ENCODE measurements around the gene CABLES2. TPM values are rescaled to one million over a fixed set of nuclear protein-coding genes. Genes with fewer than 3 reads are reported as not detected.

Gene CABLES2
- total RNA-seq, 2 experiments from 2014 or later: 4.9 to 5.3 TPM

- no peak overlapping the region for H3K27ac Mint-ChIP-seq
- H3K27me3 Mint-ChIP-seq: peaks cover 12% of the 10 kb centered on the region
- no peak overlapping the region for H3K4me3 Mint-ChIP-seq
- H3K36me3 Mint-ChIP-seq: no peaks in the 10 kb centered on the region
- H3K9me3 Mint-ChIP-seq: no peaks in the 10 kb centered on the region
- DNase-seq: no peak
- no peaks in the 10 kb centered on the region for H3K4me1 Mint-ChIP-seq
Measured at GRCh38 chr20:62339647-62340062, 67.4 kb downstream of the CABLES2 start.

Other genes with a start within 250 kb of the CABLES2 start
- 10 to 100 TPM; 36.1 to 39.9 TPM for gene MTG2, start 224.3 kb downstream of the CABLES2 start, total RNA-seq
- not detected for gene HRH3, start 187.0 kb downstream of the CABLES2 start, total RNA-seq
- 10 to 100 TPM; 19.2 to 20.4 TPM for gene OSBPL2, start 168.8 kb downstream of the CABLES2 start, total RNA-seq
- 100 to 1,000 TPM; 136 to 139 TPM for gene ADRM1, start 104.3 kb downstream of the CABLES2 start, total RNA-seq
- under 1 TPM; 0.38 to 0.91 TPM for gene LAMA5, start 40.0 kb downstream of the CABLES2 start, total RNA-seq
- gene RPS21, start 20.2 kb downstream of the CABLES2 start, total RNA-seq: 1,000 to 10,000 TPM; 2,242 to 2,482 TPM
- gene RBBP8NL, start 20.3 kb upstream of the CABLES2 start, total RNA-seq: not detected
- gene GATA5, start 68.7 kb upstream of the CABLES2 start, total RNA-seq: not detected
- 10 to 100 TPM; 55.0 to 56.9 TPM for gene SLCO4A1, start 235.2 kb upstream of the CABLES2 start, total RNA-seq

All from activated naive CD8-positive, alpha-beta T cell treated with anti-CD3 and anti-CD28 coated beads for 36 hours (primary cell).